ENCODE measurements around the gene SPTBN1.
A peak's percentile ranks its signal among the peaks of the same experiment; 100 is the strongest.
"Not testable (repeated sequence)": the region's sequence is repeated elsewhere in the genome, so short reads cannot be mapped to it uniquely, and the experiment has no call there.

The SPTBN1 gene

GRCh38 chr2:54504866-54505265, 48.7 kb downstream of the SPTBN1 start:
- DNase-seq, result no peak

DNA sequence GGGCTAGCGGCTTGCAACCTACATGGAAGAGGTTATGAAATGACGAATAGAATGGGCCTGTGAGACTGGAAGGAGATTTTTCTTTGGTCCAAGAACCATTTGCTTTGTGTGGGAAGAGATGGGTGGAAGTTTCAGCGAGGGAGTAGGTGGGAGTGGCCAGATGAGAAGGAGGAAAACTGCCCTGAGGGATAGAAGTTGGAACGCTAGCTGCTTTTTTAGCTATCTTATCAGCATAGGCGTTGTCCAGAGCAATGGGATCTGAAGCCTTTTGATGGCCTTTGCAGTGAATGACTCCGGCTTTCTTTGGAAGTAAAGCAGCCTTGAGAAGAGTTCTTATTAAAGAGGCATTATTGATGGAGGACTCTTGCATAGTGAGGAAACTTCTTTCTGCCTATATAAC, 52.4 kb downstream of the SPTBN1 start:
- DNase-seq, result no peak

DNA sequence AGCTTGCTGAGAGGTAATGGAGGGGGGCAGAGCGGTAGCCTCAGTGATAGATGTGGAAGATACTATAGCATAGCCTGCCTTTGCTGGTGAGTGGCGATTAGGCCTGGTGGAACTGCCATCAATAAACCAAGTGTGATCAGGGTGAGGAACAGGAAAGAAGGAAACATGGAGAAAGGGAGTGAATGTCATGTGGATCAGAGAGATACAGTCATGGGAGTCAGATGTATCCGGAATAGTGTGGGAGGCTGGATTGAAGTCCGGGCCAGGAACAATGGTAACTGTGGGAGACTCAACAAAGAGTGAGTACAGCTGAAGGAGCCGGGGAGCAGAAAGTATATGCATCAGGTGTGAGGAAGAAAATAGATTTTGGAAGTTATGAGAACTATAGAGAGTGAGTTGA, 52.9 kb downstream of the SPTBN1 start:
- not testable (repeated sequence) for DNase-seq

- DNase-seq, result no peak
Observed at GRCh38 chr2:54510916-54511315, 54.8 kb downstream of the SPTBN1 start.

- DNase-seq, result no peak
Observed at GRCh38 chr2:54512183-54512582, 56.1 kb downstream of the SPTBN1 start.

- DNase-seq, result no peak
Observed at GRCh38 chr2:54512663-54513362, 56.7 kb downstream of the SPTBN1 start.

GRCh38 chr2:54513363-54513715, 57.2 kb downstream of the SPTBN1 start:
- DNase-seq, result no peak

DNA sequence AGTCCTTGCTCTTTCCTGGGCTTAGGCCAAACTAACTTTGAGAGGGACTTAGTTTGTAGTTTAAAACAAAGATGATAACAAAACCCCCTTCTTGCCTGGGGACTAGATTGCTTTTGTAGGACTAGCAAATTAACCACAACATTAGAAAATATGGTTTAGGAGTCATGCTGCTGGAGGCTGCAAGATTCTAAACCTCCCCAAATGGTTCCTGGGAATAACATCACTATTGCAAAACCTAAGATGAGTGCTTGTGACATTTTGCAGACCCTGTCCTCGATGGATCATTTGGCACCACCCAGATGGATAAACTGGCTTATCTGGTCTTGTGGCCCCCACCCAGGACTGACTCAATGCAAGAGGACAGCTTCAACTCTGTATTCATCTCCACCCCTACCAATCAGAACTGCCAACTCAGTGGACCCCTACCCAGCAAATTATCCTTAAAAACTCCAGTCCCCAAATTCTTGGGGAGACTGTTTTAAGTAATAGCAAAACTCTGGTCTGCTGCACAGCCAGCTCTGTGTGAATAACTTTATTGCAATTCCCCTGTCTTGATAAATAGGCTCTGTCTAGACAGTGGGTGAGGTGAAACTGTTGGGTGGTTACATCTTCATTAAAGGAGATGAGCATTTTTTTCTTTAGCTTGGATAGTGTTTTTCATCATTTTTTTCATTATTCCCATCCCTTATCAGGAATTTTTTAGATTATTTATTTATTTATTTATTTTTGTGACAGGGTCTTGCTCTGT, 58.9 kb downstream of the SPTBN1 start:
- no peak for DNase-seq

- DNase-seq, result no peak
Observed at GRCh38 chr2:54516842-54517241, 60.7 kb downstream of the SPTBN1 start.

- DNase-seq, result not testable (repeated sequence)
Observed at GRCh38 chr2:54518016-54518415, 61.9 kb downstream of the SPTBN1 start.

DNA sequence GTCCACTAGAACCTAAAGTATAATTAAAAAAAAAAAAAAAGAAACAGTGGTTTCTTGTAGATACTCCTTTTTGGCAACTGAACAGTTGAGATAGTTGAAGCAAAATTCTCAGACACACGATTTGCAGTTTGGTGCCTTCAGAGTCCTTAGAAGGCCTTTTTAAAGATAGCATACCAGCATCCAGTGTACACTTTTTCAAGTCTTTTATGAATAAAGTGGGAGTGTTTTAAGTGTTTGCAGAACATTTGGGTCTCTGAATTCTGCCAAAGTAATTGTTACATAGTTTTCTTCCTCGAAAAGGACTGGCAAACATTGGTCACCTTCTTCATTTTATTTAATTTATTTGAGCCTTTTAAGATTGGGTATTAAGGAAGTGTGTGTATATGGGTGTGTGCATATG, 62.3 kb downstream of the SPTBN1 start:
- no peak for DNase-seq

DNA sequence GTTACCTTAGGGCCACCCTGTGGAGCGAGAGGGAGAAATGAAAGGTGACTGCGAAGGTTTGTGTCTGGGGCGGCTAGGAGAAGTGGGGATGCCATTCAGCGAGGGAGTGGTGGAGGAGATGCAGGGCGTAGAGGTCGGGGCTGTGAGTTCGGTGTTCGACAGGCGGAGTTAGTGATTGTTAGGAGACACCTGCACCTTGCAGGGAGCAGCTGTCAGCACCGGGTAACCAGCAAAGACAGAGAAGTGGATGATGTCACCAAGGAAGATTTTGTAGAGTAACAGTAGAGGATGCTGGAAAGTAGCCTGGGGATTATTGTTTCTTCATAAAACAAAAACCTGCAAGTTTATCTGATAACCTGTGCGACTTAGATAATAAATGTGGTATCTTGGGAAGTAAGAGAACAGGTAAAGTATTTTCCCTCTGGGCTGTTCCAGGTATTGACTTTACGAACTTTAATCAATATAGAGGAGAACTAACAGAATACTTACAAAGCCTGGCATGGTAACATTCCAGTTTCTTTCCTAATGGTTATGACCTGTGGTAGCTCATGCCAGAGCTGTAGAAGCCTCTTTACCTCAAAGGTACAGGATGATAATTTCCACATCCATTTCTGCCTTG, 63.8 kb downstream of the SPTBN1 start:
- DNase-seq, result no peak

DNA sequence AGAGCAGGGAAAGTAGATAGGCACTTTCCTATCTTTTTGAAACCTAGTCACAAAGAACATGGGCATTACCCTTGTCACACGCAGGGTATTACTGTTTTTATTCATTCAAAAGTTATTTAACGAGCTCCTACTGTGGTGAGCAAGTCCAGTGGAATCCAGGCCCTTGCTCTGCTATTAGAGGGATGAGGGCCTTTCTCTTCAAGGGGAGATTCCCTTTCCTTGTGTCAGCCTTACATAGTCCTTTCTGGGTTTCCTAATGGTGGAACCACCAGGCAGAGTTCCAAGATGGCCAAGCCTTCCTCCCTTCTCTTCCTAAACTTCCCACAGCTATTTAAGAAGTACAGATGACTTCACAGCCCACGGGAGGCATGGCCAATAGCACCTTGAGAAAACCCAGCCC, 64.6 kb downstream of the SPTBN1 start:
- no peak for DNase-seq

- peak; percentile 82 for DNase-seq
Observed at GRCh38 chr2:54522624-54523281, 66.6 kb downstream of the SPTBN1 start.

DNA sequence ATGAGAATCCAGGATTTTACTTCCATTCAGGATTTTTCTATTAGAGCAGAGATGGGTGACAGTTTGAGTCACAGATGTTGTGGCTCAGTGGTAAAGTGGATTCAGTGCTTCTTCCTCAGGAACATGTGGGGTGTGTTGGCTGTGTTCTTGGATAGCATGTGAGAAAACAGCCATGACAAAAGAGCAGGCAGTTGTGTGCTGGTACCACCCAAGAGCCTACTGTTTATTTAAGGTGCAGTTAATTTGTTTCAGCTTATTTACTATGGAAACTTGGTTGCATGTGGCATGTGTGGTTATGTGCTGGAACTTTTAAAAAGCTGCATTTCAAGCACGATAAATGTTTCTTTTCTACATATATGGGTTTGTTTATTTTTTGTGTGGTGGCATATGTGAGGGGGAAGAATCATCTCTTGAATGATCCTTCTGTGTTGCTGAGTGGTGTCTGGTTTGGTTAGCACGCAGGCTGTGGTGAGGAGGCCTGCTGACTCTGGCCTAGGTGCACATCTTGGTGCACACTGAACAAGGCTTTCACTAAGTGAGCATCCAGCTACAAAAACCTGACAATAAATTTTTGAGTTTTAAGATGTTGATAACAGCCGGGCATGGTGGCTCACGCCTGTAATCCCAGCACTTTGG, 67.3 kb downstream of the SPTBN1 start:
- no peak for DNase-seq

GRCh38 chr2:54524226-54524991, 68.3 kb downstream of the SPTBN1 start:
- peak; percentile 59 for DNase-seq

- DNase-seq, result no peak
Observed at GRCh38 chr2:54525321-54525720, 69.2 kb downstream of the SPTBN1 start.

DNA sequence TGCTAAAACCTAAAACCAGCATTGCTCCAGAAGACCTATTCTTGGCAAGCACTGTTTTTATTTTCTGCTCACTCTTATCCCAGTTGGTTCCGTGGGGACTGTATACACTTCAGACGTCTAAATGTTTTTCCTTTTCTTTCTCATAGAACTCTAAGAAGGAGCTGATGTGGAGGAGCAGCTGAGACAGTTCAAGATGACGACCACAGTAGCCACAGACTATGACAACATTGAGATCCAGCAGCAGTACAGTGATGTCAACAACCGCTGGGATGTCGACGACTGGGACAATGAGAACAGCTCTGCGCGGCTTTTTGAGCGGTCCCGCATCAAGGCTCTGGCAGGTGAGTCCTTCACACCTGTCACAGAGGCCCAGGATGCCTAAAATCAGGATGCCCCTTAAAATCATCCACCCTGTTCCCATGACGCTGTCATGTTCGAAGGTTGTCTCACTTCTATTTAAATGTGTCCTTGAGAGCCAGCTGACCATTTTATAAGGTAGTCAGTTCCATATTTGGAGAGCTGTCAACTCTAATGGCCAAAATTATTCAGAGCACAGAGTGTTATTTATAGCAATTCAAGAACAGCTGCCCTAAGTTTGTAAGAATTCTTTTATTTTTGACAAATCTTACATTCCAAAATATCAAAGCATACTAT, 70.2 kb downstream of the SPTBN1 start:
- DNase-seq, result no peak

DNA sequence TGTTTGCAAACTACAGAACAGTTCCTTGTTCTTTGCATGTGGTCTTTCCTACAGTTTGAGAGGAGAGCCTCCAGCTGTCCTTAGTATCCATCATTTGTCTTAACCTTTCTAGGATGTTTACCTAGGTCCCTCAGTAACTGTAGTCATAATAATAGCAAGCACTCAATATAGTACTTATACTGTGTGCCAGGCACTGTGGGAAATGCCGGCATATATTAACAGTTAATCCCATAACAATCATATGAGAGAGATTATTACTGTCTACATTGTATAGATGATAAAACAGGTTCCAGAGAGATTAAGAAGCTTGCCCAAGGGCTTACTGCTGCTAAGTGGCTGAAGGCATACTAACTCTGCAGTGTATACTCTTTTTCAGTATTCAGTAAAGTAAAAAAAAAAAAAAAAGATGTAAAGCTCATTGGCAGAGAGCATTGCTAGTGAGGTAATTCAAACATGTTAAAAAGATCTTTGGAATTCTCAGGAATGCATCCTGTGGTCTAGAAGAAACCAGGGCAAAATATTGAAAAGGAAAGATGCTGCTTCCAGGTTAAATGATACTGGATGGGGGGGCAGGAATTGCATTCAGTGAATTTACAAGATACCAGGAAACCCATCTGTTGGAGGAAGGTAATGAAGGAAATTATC, 72.3 kb downstream of the SPTBN1 start:
- no peak for DNase-seq

DNA sequence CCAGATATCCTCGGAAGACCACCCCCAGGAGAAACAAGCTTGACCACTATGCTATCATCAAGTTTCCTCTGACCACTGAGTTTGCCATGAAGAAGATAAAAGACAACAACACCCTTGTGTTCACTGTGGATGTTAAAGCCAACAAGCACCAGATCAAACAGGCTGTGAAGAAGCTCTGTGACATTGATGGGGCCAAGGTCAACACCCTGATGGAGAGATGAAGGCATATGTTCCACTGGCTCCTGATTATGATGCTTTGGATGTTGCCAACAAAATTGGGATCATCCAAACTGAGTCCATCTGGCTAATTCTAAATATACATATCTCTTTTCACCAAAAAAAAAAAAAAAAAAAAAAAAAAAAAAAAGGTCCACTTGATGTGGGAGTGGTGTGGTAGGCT, 73.4 kb downstream of the SPTBN1 start:
- DNase-seq, result not testable (repeated sequence)

DNA sequence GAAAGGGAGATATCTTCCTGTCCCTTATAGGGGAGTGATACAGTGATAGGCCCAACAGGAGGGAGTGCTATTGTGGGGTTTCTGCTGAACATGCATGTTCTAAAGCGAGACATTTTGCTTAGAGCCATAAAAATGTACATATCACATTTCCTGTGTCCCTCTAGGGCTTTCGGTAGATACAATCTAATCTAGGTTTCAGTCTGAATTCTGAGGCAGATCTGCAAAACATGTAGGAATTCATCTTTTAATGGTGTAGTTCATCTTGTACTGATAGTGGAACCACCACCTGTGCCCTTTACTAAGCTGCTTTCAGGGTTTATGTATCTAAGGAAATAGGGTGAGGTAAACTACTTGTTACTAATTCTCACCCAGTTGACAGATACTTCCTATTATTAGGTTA, 73.8 kb downstream of the SPTBN1 start:
- DNase-seq, result peak; percentile 23
